H9 (cell line): ENCODE results near the gene C11orf21. TPM values are rescaled to one million over a fixed set of nuclear protein-coding genes. Genes with fewer than 3 reads are reported as not detected.
"Not testable (repeated sequence)": the region's sequence is repeated elsewhere in the genome, so short reads cannot be mapped to it uniquely, and the experiment has no call there.

ENCODE experiments used
- DNase-seq: peaks from one replicate; pipeline ENCODE4 v3.0.0-alpha.2; 2017
- H2AFZ ChIP-seq: one replicate; pipeline ENCODE4 v1.6.1; 2013; ENCODE audit warnings: mild to moderate bottlenecking, low read length, control low read depth, moderate library complexity
- H2AK5ac ChIP-seq: 2 replicates; pipeline ENCODE4 v1.6.1; 2013; ENCODE audit warnings: low read length, control low read depth, mixed read lengths; ENCODE audit not compliant: insufficient read length
- H2BK120ac ChIP-seq: one replicate; pipeline ENCODE4 v1.6.1; 2013; ENCODE audit warnings: low read depth, mild to moderate bottlenecking, low read length, control low read depth, inconsistent platforms; ENCODE audit not compliant: poor library complexity, severe bottlenecking
- H2BK12ac ChIP-seq: 2 replicates; pipeline ENCODE4 v1.6.1; 2013; ENCODE audit warnings: low read length, control low read depth, mixed read lengths, low read depth; ENCODE audit not compliant: insufficient read length
- H2BK15ac ChIP-seq: 2 replicates; pipeline ENCODE4 v1.6.1; 2013; ENCODE audit warnings: low read depth, low read length, control low read depth
- H2BK20ac ChIP-seq: one replicate; pipeline ENCODE4 v1.6.1; 2013; ENCODE audit warnings: low read depth, mild to moderate bottlenecking, low read length, control low read depth, inconsistent platforms; ENCODE audit not compliant: poor library complexity, severe bottlenecking
- H2BK5ac ChIP-seq: 2 replicates; pipeline ENCODE4 v1.6.1; 2013; ENCODE audit warnings: low read length, control low read depth, mixed read lengths; ENCODE audit not compliant: insufficient read length
- H3K14ac ChIP-seq: 2 replicates; pipeline ENCODE4 v1.6.1; 2013; ENCODE audit warnings: low read length, control low read depth; ENCODE audit not compliant: insufficient read depth
- H3K18ac ChIP-seq: 2 replicates; pipeline ENCODE4 v1.6.1; 2013; ENCODE audit warnings: low read depth, mild to moderate bottlenecking, mixed read lengths, low read length, control low read depth; ENCODE audit not compliant: insufficient read length
- H3K23ac ChIP-seq: 2 replicates; pipeline ENCODE4 v1.6.1; 2013; ENCODE audit warnings: low read length, control low read depth, mixed read lengths, low read depth; ENCODE audit not compliant: insufficient read length
- H3K23me2 ChIP-seq: 2 replicates; pipeline ENCODE4 v1.6.1; 2013; ENCODE audit warnings: low read depth, mild to moderate bottlenecking, mixed read lengths, low read length, control low read depth; ENCODE audit not compliant: insufficient read length, poor library complexity, severe bottlenecking
- H3K27ac ChIP-seq: 2 replicates; pipeline ENCODE4 v1.5.1; 2013; ENCODE audit warnings: low read length, control low read depth, mixed read lengths, low read depth; ENCODE audit not compliant: insufficient read length
- H3K27me3 ChIP-seq: 2 replicates; pipeline ENCODE4 v1.6.1; 2013; ENCODE audit warnings: low read length, control low read depth, inconsistent platforms; ENCODE audit not compliant: insufficient read depth
- H3K4ac ChIP-seq: 2 replicates; pipeline ENCODE4 v1.6.1; 2013; ENCODE audit warnings: low read depth, mild to moderate bottlenecking, control low read depth, inconsistent platforms, low read length, moderate library complexity
- H3K4me1 ChIP-seq: 2 replicates; pipeline ENCODE4 v1.6.1; 2013; ENCODE audit warnings: low read length, control low read depth, inconsistent platforms; ENCODE audit not compliant: insufficient read depth
- H3K4me2 ChIP-seq: 2 replicates; pipeline ENCODE4 v1.6.1; 2013; ENCODE audit warnings: low read length, control low read depth, mixed read lengths; ENCODE audit not compliant: insufficient read length, insufficient read depth
- H3K56ac ChIP-seq: 2 replicates; pipeline ENCODE4 v1.6.1; 2013; ENCODE audit warnings: low read depth, mild to moderate bottlenecking, mixed read lengths, low read length, control low read depth; ENCODE audit not compliant: insufficient read length
- H3K79me1 ChIP-seq: 2 replicates; pipeline ENCODE4 v1.6.1; 2013; ENCODE audit warnings: low read depth, mild to moderate bottlenecking, moderate library complexity, low read length, control low read depth, inconsistent platforms; ENCODE audit not compliant: insufficient read depth, poor library complexity, severe bottlenecking
- H3K79me2 ChIP-seq: 2 replicates; pipeline ENCODE4 v1.6.1; 2013; ENCODE audit warnings: low read length, control low read depth, inconsistent platforms; ENCODE audit not compliant: insufficient read depth
- H3K9ac ChIP-seq: 2 replicates; pipeline ENCODE4 v1.6.1; 2013; ENCODE audit warnings: low read length, control low read depth, mixed read lengths; ENCODE audit not compliant: insufficient read length; ENCODE audit errors: extremely low read depth
- H3K9me3 ChIP-seq: one replicate; pipeline ENCODE4 v1.6.1; 2013; ENCODE audit warnings: low read depth, low read length, inconsistent platforms; ENCODE audit not compliant: control insufficient read depth
- H3T11ph ChIP-seq: one replicate; pipeline ENCODE4 v1.6.1; 2013; ENCODE audit warnings: mild to moderate bottlenecking, low read length, control low read depth, inconsistent platforms
- H4K20me1 ChIP-seq: one replicate; pipeline ENCODE4 v1.6.1; 2013; ENCODE audit not compliant: control insufficient read depth, insufficient read length, insufficient read depth
- H4K5ac ChIP-seq: 2 replicates; pipeline ENCODE4 v1.6.1; 2013; ENCODE audit warnings: low read depth, mild to moderate bottlenecking, mixed read lengths, low read length, control low read depth; ENCODE audit not compliant: insufficient read length
- H4K8ac ChIP-seq: replicated peaks from 2 replicates; pipeline ENCODE4 v1.6.1; 2013; ENCODE audit warnings: low read length, control low read depth, mixed read lengths, low read depth; ENCODE audit not compliant: insufficient read length
- H4K91ac ChIP-seq: 2 replicates; pipeline ENCODE4 v1.6.1; 2013; ENCODE audit warnings: low read depth, mild to moderate bottlenecking, moderate library complexity, mixed read lengths, low read length, control low read depth; ENCODE audit not compliant: insufficient read length
- H3K27ac Mint-ChIP-seq, 3 experiments: 2 replicates in 2 of 3; 3 replicates in 1 of 3; pipeline ENCODE4 v1.8.0; 2020 to 2021; ENCODE audit warnings: mixed read lengths in 3 of 3, mild to moderate bottlenecking in 1 of 3, moderate library complexity in 1 of 3
- H3K27me3 Mint-ChIP-seq: 2 replicates; pipeline ENCODE4 v1.8.0; 2021; ENCODE audit warnings: low read depth, mild to moderate bottlenecking, moderate library complexity, mixed read lengths
- H3K36me3 Mint-ChIP-seq, 3 experiments: 2 replicates in 2 of 3; 3 replicates in 1 of 3; pipeline ENCODE4 v1.8.0; 2020 to 2021; ENCODE audit warnings: low read depth in 3 of 3, mixed read lengths in 3 of 3; ENCODE audit not compliant: insufficient read depth in 1 of 3
- H3K4me1 Mint-ChIP-seq, 2 experiments: 2 replicates each; pipeline ENCODE4 v1.8.0; 2020; ENCODE audit warnings: mixed read lengths in 2 of 2
- H3K4me3 Mint-ChIP-seq, 2 experiments: 2 replicates in 1 of 2; 3 replicates in 1 of 2; pipeline ENCODE4 v1.8.0; 2020 to 2021; ENCODE audit warnings: mild to moderate bottlenecking in 2 of 2, mixed read lengths in 2 of 2, moderate library complexity in 1 of 2
- H3K9me3 Mint-ChIP-seq, 2 experiments: 2 replicates in 1 of 2; 3 replicates in 1 of 2; pipeline ENCODE4 v1.8.0; 2020; ENCODE audit warnings: mild to moderate bottlenecking in 2 of 2, mixed read lengths in 2 of 2, moderate library complexity in 1 of 2
- CTCF ChIP-seq: fragments of 200-600 bp; sonication (generic); conservative IDR thresholded peaks from 3 replicates; pipeline ENCODE4 v1.8.0; 2021; ENCODE audit warnings: antibody characterized with exemption, mild to moderate bottlenecking
- WGBS: extraction: QIAGEN DNeasy Blood & Tissue Kit; methylation state at CpG from one replicate; pipeline ENCODE4 v1.1.7; 2013; ENCODE audit warnings: missing lambda C conversion rate, low lambda C conversion rate, mixed read lengths; ENCODE audit not compliant: insufficient read length; ENCODE audit errors: extremely low coverage; 5-methylcytosine and 5-hydroxymethylcytosine counted together
- total RNA-seq: library from RNA; stranded (reverse); gene quantifications from 2 replicates; pipeline ENCODE4 v1.2.1, GENCODE V29; 2021

Gene C11orf21
- total RNA-seq, 1 experiment from 2014 or later = not detected

- not testable (repeated sequence) for H3K18ac ChIP-seq, H2AK5ac ChIP-seq, H3K4me2 ChIP-seq, H2AFZ ChIP-seq, H3K56ac ChIP-seq, H3K27ac ChIP-seq, H3K4me1 ChIP-seq, H2BK120ac ChIP-seq, H3K36me3 Mint-ChIP-seq, H3K9ac ChIP-seq, H3K14ac ChIP-seq, H3K79me1 ChIP-seq, H4K8ac ChIP-seq, H3K23ac ChIP-seq, H3K23me2 ChIP-seq, H2BK20ac ChIP-seq, H4K20me1 ChIP-seq, H4K91ac ChIP-seq, H2BK12ac ChIP-seq, DNase-seq, H3K4me3 Mint-ChIP-seq, H2BK5ac ChIP-seq, H3K79me2 ChIP-seq, H3K9me3 ChIP-seq, H3K9me3 Mint-ChIP-seq, H4K5ac ChIP-seq, H3K27me3 ChIP-seq, H3K4ac ChIP-seq, H2BK15ac ChIP-seq, H3T11ph ChIP-seq
- peaks cover 20 to 33% of the 10 kb centered on the region in 2 experiments for H3K4me1 Mint-ChIP-seq
- no CpG with 5 or more reads among the region's 8 CpGs for WGBS
- H3K27me3 Mint-ChIP-seq = peaks cover 48% of the 10 kb centered on the region
- TF ChIP-seq CTCF = 0 out of 3 replicates have a peak, but pooled peaks have one; percentile 8
- H3K27ac Mint-ChIP-seq = peak overlapping the region in 1 of 3 experiments; percentile 36; a peak in 2 of 7 replicates
Observed at GRCh38 chr11:2338760-2339159, 37.0 kb upstream of the C11orf21 start.

GRCh38 chr11:2335286-2335685 lies 33.6 kb upstream of the C11orf21 start:
- H3K23me2 ChIP-seq, H3K4me2 ChIP-seq: not testable (repeated sequence)

More at GRCh38 chr11:2335286-2335685, 33.6 kb upstream of the C11orf21 start:
- not testable (repeated sequence) for H2BK12ac ChIP-seq, H2BK20ac ChIP-seq, H4K20me1 ChIP-seq, H3K9me3 ChIP-seq, H3K27ac Mint-ChIP-seq, H2BK120ac ChIP-seq, H3T11ph ChIP-seq, H4K5ac ChIP-seq, H3K27me3 ChIP-seq, H3K79me1 ChIP-seq, H3K56ac ChIP-seq, H4K8ac ChIP-seq, H3K18ac ChIP-seq, H3K23ac ChIP-seq, H3K4me3 Mint-ChIP-seq, H2AFZ ChIP-seq, H2BK15ac ChIP-seq, H2AK5ac ChIP-seq, H4K91ac ChIP-seq, H3K9ac ChIP-seq, H2BK5ac ChIP-seq, H3K4me1 ChIP-seq, H3K4ac ChIP-seq, H3K79me2 ChIP-seq, DNase-seq, H3K14ac ChIP-seq, H3K27ac ChIP-seq
- Mint-ChIP-seq H3K36me3 (peaks cover 9 to 12% (median 11%) of the 10 kb centered on the region in 3 experiments; a peak in 6 of 7 replicates), H3K27me3 (peaks cover 41% of the 10 kb centered on the region), H3K9me3 (peaks cover 16% of the 10 kb centered on the region in 2 experiments), H3K4me1 (peaks cover 20 to 29% of the 10 kb centered on the region in 2 experiments)
- no CpG with 5 or more reads among the region's 18 CpGs for WGBS
